Lung microvascular endothelial cell (primary cell): ENCODE measurements around the gene DEGS1. TPM values are rescaled to one million over a fixed set of nuclear protein-coding genes. Genes with fewer than 3 reads are reported as not detected.
A peak's percentile ranks its signal among the peaks of the same experiment; 100 is the strongest.

Experiments used
- DNase-seq, 2 donors: peaks; one replicate each; pipeline versions ENCODE4 v3.0.0 to v3.0.0-alpha.2; 2010; ENCODE audit warnings: low read depth in 2 of 2
- total RNA-seq: library from RNA; depleted of rRNA; stranded (reverse); fragments of >200 nt; gene quantifications from 2 replicates; pipeline ENCODE4 v1.2.1, GENCODE V29; 2014

DEGS1 gene
- total RNA-seq, result 64.1 and 70.0 TPM in 2 replicates

DNA sequence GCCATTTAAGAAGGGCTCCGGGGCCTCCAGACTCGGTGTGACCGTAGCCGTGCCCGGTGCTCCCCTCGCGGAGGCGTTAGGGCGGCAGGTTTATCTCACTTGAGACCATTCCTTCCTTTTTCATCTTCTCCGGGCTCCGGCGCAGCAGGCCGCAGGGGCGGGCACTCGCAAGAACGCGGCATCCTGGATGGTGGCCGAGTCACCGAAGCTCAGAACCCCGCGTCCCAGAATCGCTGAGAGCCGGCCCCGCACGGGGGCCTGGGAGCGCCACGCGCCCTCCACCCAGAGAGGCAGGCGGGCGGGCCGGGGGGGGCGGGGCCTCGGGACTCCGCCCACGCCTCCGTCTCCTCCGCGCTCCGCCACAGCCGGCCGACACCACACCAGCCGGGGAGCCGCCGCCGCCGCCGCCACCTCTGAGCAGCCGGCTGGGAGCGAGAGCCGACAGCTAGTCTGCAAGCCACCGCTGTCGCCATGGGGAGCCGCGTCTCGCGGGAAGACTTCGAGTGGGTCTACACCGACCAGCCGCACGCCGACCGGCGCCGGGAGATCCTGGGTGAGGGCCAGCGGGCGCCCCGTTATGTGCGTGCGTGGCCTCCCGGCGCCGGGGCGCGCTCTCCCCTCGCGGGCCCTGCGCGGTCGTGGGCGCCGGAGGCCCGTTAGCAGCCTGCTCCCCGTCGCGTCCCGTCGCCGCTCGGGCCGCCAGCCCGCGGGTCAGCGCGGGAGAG is at the start of gene DEGS1:
Gene DEGS1, plus strand, starts transcription at position 375 of the 725 bp plus-strand sequence. Its CDS starts 97 bp downstream, at position 472.
- peak; percentile 83 to 84 for DNase-seq

- DNase-seq, result no peak
Measured at GRCh38 chr1:224133741-224134299, 49.2 kb upstream of the DEGS1 start.

GRCh38 chr1:224137518-224137917 is 45.5 kb upstream of the DEGS1 start:
- DNase-seq, result no peak

DNA sequence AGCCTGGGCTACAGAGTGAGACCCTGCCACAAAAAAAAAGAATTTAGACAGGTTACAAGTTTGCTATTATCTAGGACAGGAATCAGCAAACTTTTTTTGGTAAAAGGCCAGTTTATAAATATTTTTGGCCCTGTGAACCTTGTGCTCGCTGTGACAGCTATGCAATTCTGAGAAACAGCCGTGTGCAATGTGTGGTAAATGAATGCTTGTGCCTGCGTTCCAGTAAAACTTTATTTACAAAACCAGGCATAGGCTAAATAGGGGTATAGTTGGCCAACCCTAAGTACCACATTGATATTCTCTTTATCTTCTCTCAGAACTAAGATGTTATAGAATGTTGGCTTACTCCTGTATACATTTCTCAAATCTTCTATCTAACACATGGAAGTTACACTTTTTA is 44.8 kb upstream of the DEGS1 start:
- no peak for DNase-seq

- DNase-seq, result no peak
Measured at GRCh38 chr1:224141693-224142092, 41.3 kb upstream of the DEGS1 start.

- DNase-seq, result no peak
Measured at GRCh38 chr1:224149709-224150108, 33.3 kb upstream of the DEGS1 start.

- DNase-seq, result no peak
Measured at GRCh38 chr1:224151117-224151516, 31.9 kb upstream of the DEGS1 start.

GRCh38 chr1:224157316-224157715 is 25.7 kb upstream of the DEGS1 start:
- DNase-seq, result no peak

GRCh38 chr1:224159541-224159940 is 23.5 kb upstream of the DEGS1 start:
- DNase-seq, result no peak

DNA sequence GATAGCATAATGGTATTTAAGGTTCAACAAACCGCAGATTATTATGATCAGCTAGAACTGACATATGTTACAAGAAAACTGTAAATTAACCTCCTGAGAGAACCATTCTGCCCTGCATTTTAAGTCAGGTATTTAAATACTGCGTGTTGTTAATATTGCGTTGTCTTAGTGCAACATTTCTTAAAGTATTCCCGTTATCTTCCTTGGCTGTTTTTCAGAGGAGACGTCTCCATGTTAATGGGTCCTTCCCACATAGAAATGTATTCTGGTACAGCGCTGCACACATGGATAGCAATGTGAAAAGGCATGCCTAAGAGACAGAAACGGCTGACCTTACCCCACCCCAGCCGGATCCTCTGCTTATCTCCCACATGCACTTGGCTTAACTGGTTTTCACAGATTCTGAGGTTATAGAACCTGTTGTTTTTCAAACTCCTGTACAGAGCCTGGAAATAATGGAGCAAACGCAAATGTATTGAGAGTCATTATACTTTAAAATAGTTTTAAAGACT is 22.8 kb upstream of the DEGS1 start:
- no peak for DNase-seq

DNA sequence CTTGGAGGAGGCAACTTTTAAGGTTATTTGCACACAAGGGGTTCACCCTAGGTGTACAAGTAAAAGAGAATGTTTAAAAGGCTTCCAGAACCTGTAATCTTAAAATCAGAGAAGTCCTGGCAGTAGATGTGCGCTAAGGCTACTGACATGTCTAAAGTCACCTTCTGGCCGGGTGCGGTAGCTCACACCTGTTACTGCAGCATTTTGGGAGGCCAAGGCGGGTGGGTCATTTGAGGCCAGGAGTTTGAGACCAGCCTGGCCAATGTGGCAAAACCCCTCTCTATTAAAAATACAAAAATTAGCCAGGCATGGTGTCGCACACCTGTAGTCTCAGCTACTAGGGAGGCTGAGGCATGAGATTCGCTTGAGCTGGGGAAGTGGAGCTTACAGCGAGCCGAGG is 20.3 kb upstream of the DEGS1 start:
- DNase-seq, result no peak

DNA sequence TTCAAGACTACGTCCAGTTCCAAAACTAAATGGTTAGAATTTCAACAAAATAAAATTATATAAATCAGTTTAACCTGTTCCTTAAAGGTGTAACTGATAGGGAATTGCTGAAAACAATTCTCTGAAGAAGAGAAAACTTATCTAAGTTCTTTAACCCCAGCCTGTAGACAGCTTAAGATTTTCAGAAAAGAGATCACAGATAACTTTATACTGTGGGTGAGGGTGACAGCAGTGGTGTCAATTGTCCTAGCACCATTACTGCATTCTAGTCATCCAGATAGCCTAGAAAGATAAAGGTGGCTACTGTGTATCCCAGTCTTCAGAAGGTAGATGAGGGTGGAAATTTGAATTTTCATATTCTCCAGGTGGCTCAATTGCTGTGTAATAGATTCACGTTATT is 19.7 kb upstream of the DEGS1 start:
- DNase-seq, result no peak

DNA sequence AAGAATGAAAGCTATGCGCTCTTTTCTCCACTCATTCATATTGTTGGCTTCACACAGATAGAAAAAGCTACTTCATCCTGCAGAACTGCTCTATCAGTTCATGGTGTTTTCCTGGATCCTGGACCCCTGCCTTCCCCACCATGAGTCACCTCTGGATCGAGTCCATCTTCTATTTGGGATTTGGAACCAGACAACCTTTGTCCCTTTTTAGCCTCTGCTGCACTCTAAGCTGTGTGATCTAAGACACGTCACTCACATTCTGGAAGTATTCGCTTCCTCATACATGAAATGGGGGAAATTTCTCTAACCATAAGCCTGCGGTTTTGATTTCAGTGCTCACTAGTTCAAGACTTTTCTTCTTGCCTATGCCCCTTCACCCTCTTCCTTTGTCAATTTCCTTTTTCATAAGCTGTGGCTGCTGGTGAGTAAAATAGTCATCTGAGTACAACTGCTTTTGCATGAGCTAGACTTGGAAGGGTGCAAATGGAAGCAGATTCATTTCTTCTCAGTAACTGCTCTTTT is 14.1 kb upstream of the DEGS1 start:
- DNase-seq, result peak; percentile 91 to 94

DNA sequence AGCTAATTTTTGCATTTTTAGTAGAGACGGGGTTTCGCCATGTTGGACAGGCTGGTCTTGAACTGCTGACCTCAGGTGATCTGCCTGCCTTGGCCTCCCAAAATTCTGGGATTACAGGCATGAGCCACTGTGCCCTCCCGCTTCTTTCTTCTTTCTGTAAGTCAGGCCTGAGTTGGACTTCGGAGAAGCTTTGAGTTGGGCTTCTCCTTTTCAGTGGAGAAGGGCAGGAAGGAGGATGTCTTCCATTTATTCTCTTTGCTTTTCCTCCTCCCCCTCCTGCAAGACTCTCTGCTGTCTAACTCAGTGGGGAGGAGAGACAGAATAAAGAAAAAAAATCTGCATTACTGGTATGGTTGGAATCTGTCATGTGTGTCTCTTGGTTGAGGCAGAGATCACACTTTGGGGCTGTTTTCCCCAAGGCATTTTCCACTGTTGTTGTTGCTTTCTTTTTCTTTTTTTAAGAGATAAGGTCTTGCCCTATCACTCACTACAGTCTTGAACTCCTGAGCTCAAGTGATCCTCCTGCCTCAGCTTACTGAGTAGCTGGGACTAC is 13.2 kb upstream of the DEGS1 start:
- DNase-seq, result no peak

GRCh38 chr1:224170343-224170742 is 12.7 kb upstream of the DEGS1 start:
- no peak for DNase-seq

GRCh38 chr1:224170748-224171478 is 12.1 kb upstream of the DEGS1 start:
- DNase-seq, result peak in 1 of 2 donors; percentile 55

- DNase-seq, result no peak
Measured at GRCh38 chr1:224172229-224172628, 10.8 kb upstream of the DEGS1 start.

GRCh38 chr1:224173523-224173922 is 9.5 kb upstream of the DEGS1 start:
- DNase-seq, result no peak

GRCh38 chr1:224175617-224176016 is 7.4 kb upstream of the DEGS1 start:
- DNase-seq, result peak in 1 of 2 donors; percentile 20

- no peak for DNase-seq
Measured at GRCh38 chr1:224177356-224177999, 5.6 kb upstream of the DEGS1 start.

DNA sequence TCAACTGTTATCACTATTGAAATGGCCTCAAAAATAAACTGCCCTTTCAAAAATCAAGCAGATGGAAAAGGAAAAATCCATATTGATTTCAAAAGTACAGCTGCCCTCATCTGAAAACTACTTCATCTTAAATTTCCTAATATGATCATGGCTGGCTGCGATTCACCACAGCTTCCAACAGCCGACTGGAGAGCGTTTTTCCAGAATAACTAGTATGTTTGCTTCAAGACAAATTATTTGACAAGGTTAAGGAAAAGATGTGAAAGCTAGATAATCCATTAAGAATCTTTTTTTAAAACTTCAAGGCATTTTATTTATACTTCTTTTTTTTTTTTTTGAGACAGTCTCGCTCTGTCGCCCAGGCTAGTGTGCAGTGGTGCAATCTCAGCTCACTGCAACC is 4.1 kb upstream of the DEGS1 start:
- no peak for DNase-seq
